Measurements from ENCODE around the gene ATG5. TPM values are rescaled to one million over a fixed set of nuclear protein-coding genes. Genes with fewer than 3 reads are reported as not detected.
"Not testable (repeated sequence)": the region's sequence is repeated elsewhere in the genome, so short reads cannot be mapped to it uniquely, and the experiment has no call there.

ATG5 gene
- total RNA-seq, 1 experiment from 2014 or later: 26.9 TPM

GRCh38 chr6:106241498-106241897 is 84.1 kb downstream of the ATG5 start:
- Mint-ChIP-seq H3K27ac (ENCODE audit: unreplicated experiment) (no peak overlapping the region), H3K27me3 (ENCODE audit: insufficient read depth, unreplicated experiment) (no peaks in the 10 kb centered on the region), H3K4me3 (ENCODE audit: unreplicated experiment) (no peak overlapping the region), H3K36me3 (ENCODE audit: insufficient read depth, unreplicated experiment) (no peaks in the 10 kb centered on the region), H3K4me1 (ENCODE audit: low read depth, unreplicated experiment) (no peaks in the 10 kb centered on the region), H3K9me3 (ENCODE audit: unreplicated experiment) (no peaks in the 10 kb centered on the region)
- intact Hi-C loops (cut with micrococcal nuclease; ENCODE audit: unreplicated experiment): no loop called here
- Histone ChIP-seq H3K27me3 (replicated peaks; ENCODE audit: control insufficient read depth, insufficient read depth, low read length) (no peaks in the 10 kb centered on the region), H3K4me1 (no peaks in the 10 kb centered on the region), H3K9me3 (no peaks in the 10 kb centered on the region), H3K36me3 (ENCODE audit: control insufficient read depth, insufficient read depth, low read length) (no peaks in the 10 kb centered on the region), H3K4me3 (ENCODE audit: low read depth, low read length) (no peak overlapping the region)
- no peak for DNase-seq
- ChIA-PET CTCF (no interaction called here), POLR2A (no interaction called here)
- no TSS peak for BruUV-seq (replicated peaks)
- no peak for TF ChIP-seq CTCF (IDR thresholded peaks at IDR 0.05; ENCODE audit: insufficient read depth in 1 of 2, low read depth in 1 of 2, low read length in 1 of 2, severe bottlenecking in 1 of 2, unreplicated experiment in 1 of 2)

GRCh38 chr6:106237286-106237685 is 88.3 kb downstream of the ATG5 start:
- no peaks in the 10 kb centered on the region for H3K36me3 ChIP-seq (ENCODE audit: control insufficient read depth, insufficient read depth, low read length)
- BruUV-seq (replicated peaks): no TSS peak
- no peak for DNase-seq
- H3K27ac Mint-ChIP-seq (ENCODE audit: unreplicated experiment): no peak overlapping the region
- CTCF ChIA-PET: no interaction called here
- H3K36me3 Mint-ChIP-seq (ENCODE audit: insufficient read depth, unreplicated experiment): peaks cover 5% of the 10 kb centered on the region
- H3K27me3 ChIP-seq (replicated peaks; ENCODE audit: control insufficient read depth, insufficient read depth, low read length): no peaks in the 10 kb centered on the region
- H3K27me3 Mint-ChIP-seq (ENCODE audit: insufficient read depth, unreplicated experiment): no peaks in the 10 kb centered on the region
- POLR2A ChIA-PET: no interaction called here
- H3K4me3 ChIP-seq (ENCODE audit: low read depth, low read length): no peak overlapping the region
- H3K4me3 Mint-ChIP-seq (ENCODE audit: unreplicated experiment): no peak overlapping the region
- peaks cover 9% of the 10 kb centered on the region for H3K9me3 Mint-ChIP-seq (ENCODE audit: unreplicated experiment)
- no peaks in the 10 kb centered on the region for H3K4me1 Mint-ChIP-seq (ENCODE audit: low read depth, unreplicated experiment)
- H3K9me3 ChIP-seq: no peaks in the 10 kb centered on the region
- intact Hi-C loops (cut with micrococcal nuclease; ENCODE audit: unreplicated experiment): no loop called here
- H3K4me1 ChIP-seq: no peaks in the 10 kb centered on the region
- no peak for TF ChIP-seq CTCF (IDR thresholded peaks at IDR 0.05; ENCODE audit: insufficient read depth in 1 of 2, low read depth in 1 of 2, low read length in 1 of 2, severe bottlenecking in 1 of 2, unreplicated experiment in 1 of 2)

- CTCF ChIA-PET; DNase-seq; H3K9me3 ChIP-seq; intact Hi-C loops (cut with micrococcal nuclease; ENCODE audit: unreplicated experiment); POLR2A ChIA-PET; H3K4me3 ChIP-seq (ENCODE audit: low read depth, low read length); H3K27me3 ChIP-seq (replicated peaks; ENCODE audit: control insufficient read depth, insufficient read depth, low read length); H3K27me3 Mint-ChIP-seq (ENCODE audit: insufficient read depth, unreplicated experiment); BruUV-seq (replicated peaks); H3K27ac Mint-ChIP-seq (ENCODE audit: unreplicated experiment); H3K4me3 Mint-ChIP-seq (ENCODE audit: unreplicated experiment); H3K36me3 Mint-ChIP-seq (ENCODE audit: insufficient read depth, unreplicated experiment); H3K36me3 ChIP-seq (ENCODE audit: control insufficient read depth, insufficient read depth, low read length); H3K9me3 Mint-ChIP-seq (ENCODE audit: unreplicated experiment); H3K4me1 ChIP-seq: not testable (repeated sequence)
- peaks cover 15% of the 10 kb centered on the region for H3K4me1 Mint-ChIP-seq (ENCODE audit: low read depth, unreplicated experiment)
Observed at GRCh38 chr6:106229876-106230445, 95.6 kb downstream of the ATG5 start.

Measured in Caco-2 (cell line).